Sciatic nerve (tissue), 2 donors: ENCODE data around the gene GOLGA6L10. TPM values are rescaled to one million over a fixed set of nuclear protein-coding genes. Genes with fewer than 3 reads are reported as not detected.
"Not testable (repeated sequence)": the region's sequence is repeated elsewhere in the genome, so short reads cannot be mapped to it uniquely, and the experiment has no call there.

ENCODE experiments used
- ATAC-seq: fragments of 200-7000 bp; cut with Tn5 transposase; one replicate; pipeline ENCODE4 v1.9.1; 2020; ENCODE audit warnings: mild to moderate bottlenecking, moderate library complexity
- DNase-seq: peaks from one replicate; pipeline ENCODE4 v3.0.0-alpha.2; 2020; ENCODE audit warnings: low spot score
- intact Hi-C: fragments of 100-400 bp; cut with DNase I; formaldehyde crosslinking; loops from one replicate; pipeline ENCODE4 v1.14.2; 2022
- total RNA-seq: library from RNA; stranded (reverse); fragmentation: NEBNext Ultra II Directional; extraction: Animal tissue kit (Norgen Biotek cat#: 25700); gene quantifications from one replicate; pipeline ENCODE4 v1.2.1, GENCODE V29; 2021
- donor health status: DM: no; HTN: no; CAD: no.
- donor health status: DM: no; HTN: no; CAD: no.

Gene GOLGA6L10
- total RNA-seq, 1 donor from 2014 or later: 1.9 TPM

GRCh38 chr15:82307714-82308081, 41.6 kb downstream of the GOLGA6L10 start:
- intact Hi-C loops: no loop called here
- ATAC-seq: no peak
- DNase-seq: no peak

- ATAC-seq: no peak
- intact Hi-C loops: no loop called here
- no peak for DNase-seq
Observed at GRCh38 chr15:82306791-82307713, 42.2 kb downstream of the GOLGA6L10 start.

- DNase-seq: no peak
- ATAC-seq: no peak
- intact Hi-C loops: no loop called here
Observed at GRCh38 chr15:82305621-82306048, 43.6 kb downstream of the GOLGA6L10 start.

GRCh38 chr15:82304778-82305090, 44.5 kb downstream of the GOLGA6L10 start:
- intact Hi-C loops: no loop called here
- DNase-seq (no peak), ATAC-seq (no peak)

GRCh38 chr15:82303956-82304777, 45.1 kb downstream of the GOLGA6L10 start:
- intact Hi-C loops: no loop called here
- DNase-seq (peak; percentile 9), ATAC-seq (no peak)

GRCh38 chr15:82301296-82302016, 47.8 kb downstream of the GOLGA6L10 start:
- no peak for DNase-seq

GRCh38 chr15:82300883-82301282, 48.4 kb downstream of the GOLGA6L10 start:
- DNase-seq: no peak

More at GRCh38 chr15:82301296-82302016, 47.8 kb downstream of the GOLGA6L10 start:
- intact Hi-C loops: no loop called here
- no peak for ATAC-seq

GRCh38 chr15:82300326-82300725, 48.9 kb downstream of the GOLGA6L10 start:
- DNase-seq, ATAC-seq, intact Hi-C loops: not testable (repeated sequence)

More at GRCh38 chr15:82300883-82301282, 48.4 kb downstream of the GOLGA6L10 start:
- ATAC-seq: no peak
- intact Hi-C loops: no loop called here

GRCh38 chr15:82299511-82299914, 49.8 kb downstream of the GOLGA6L10 start:
- DNase-seq, intact Hi-C loops, ATAC-seq: not testable (repeated sequence)

- no peak for ATAC-seq
- intact Hi-C loops: no loop called here
- no peak for DNase-seq
Observed at GRCh38 chr15:82298520-82298919, 50.8 kb downstream of the GOLGA6L10 start.

- intact Hi-C loops: no loop called here
- DNase-seq (no peak), ATAC-seq (no peak)
Observed at GRCh38 chr15:82298032-82298431, 51.2 kb downstream of the GOLGA6L10 start.

- DNase-seq (no peak), ATAC-seq (no peak)
- intact Hi-C loops: no loop called here
Observed at GRCh38 chr15:82297546-82297945, 51.7 kb downstream of the GOLGA6L10 start.

GRCh38 chr15:82294061-82294690, 55.1 kb downstream of the GOLGA6L10 start:
- no peak for ATAC-seq
- DNase-seq: no peak
- intact Hi-C loops: no loop called here

- no peak for DNase-seq
- intact Hi-C loops: no loop called here
Observed at GRCh38 chr15:82292271-82292670, 57.0 kb downstream of the GOLGA6L10 start.

More at GRCh38 chr15:82292271-82292670, 57.0 kb downstream of the GOLGA6L10 start:
- no peak for ATAC-seq

Other genes starting within 250 kb of the GOLGA6L10 start
- gene EFL1, start 86.7 kb downstream of the GOLGA6L10 start, total RNA-seq: 16.0 TPM
- 2.0 TPM for gene SAXO2, start 86.7 kb downstream of the GOLGA6L10 start, total RNA-seq
- gene GOLGA6L9, start 80.3 kb upstream of the GOLGA6L10 start, total RNA-seq: 3.2 TPM
- 1,050 TPM for gene RPS17, start 191.0 kb upstream of the GOLGA6L10 start, total RNA-seq